ENCODE measurements around the gene CD180. TPM values are rescaled to one million over a fixed set of nuclear protein-coding genes. Genes with fewer than 3 reads are reported as not detected.

Gene CD180
- total RNA-seq, 1 experiment from 2014 or later: not detected

DNA sequence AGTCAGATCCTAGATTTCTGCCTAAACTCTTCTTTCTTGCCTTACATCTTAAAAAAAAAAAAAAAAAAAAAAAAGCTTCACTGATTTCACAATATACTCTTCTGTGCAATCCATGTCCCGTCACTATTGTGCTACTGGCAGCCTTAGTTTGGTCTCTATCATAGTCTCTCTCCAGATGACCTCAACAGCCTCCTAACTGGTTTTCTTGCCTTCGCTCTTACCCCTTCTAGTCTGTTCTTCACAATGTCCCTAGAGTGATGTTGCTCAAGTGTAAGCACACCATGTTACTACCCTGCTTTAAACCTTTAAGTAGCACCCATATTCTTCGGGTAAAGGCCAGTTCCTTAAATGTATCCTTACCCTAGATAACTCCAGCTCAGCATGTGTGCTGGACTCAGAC is 25.8 kb downstream of the CD180 start:
- Histone ChIP-seq H3K4me2 (ENCODE audit: low read length) (no peak overlapping the region), H2AFZ (ENCODE audit: low read depth, low read length, poor library complexity, severe bottlenecking) (no peak overlapping the region), H3K9me2 (ENCODE audit: insufficient read depth) (no peaks in the 10 kb centered on the region), H3K9ac (ENCODE audit: low read length) (no peak overlapping the region), H3K27me3 (ENCODE audit: insufficient read depth, low read length) (no peaks in the 10 kb centered on the region), H4K20me1 (ENCODE audit: insufficient read depth) (no peaks in the 10 kb centered on the region), H3K27ac (ENCODE audit: low read depth, low read length) (no peak overlapping the region), H3K79me2 (ENCODE audit: insufficient read depth, low read length) (no peaks in the 10 kb centered on the region), H3K4me3 (replicated peaks in 1 of 2; ENCODE audit: low read depth in 1 of 2, low read length in 2 of 2) (no peak overlapping the region), H3K36me3 (ENCODE audit: control insufficient read depth in 1 of 2, insufficient read depth in 2 of 2, low read length in 2 of 2) (no peaks in the 10 kb centered on the region), H3K9me3 (ENCODE audit: control insufficient read depth in 1 of 2, insufficient read depth in 1 of 2, low read depth in 1 of 2, low read length in 2 of 2) (no peaks in the 10 kb centered on the region), H3K4me1 (ENCODE audit: control insufficient read depth in 1 of 2, insufficient read depth in 2 of 2, low read length in 2 of 2) (peaks cover 7 to 13% of the 10 kb centered on the region in 2 experiments)
- ATAC-seq: no peak
- intact Hi-C loops (cut with micrococcal nuclease): no loop called here
- TF ChIP-seq CBX3 (IDR thresholded peaks at IDR 0.05; ENCODE audit: low read depth): no peak
- TF ChIP-seq TCF7L2 (IDR thresholded peaks at IDR 0.05; ENCODE audit: borderline replicate concordance, extremely low read depth, insufficient read depth, insufficient read length): no peak
- TF ChIP-seq, protein P1, sequence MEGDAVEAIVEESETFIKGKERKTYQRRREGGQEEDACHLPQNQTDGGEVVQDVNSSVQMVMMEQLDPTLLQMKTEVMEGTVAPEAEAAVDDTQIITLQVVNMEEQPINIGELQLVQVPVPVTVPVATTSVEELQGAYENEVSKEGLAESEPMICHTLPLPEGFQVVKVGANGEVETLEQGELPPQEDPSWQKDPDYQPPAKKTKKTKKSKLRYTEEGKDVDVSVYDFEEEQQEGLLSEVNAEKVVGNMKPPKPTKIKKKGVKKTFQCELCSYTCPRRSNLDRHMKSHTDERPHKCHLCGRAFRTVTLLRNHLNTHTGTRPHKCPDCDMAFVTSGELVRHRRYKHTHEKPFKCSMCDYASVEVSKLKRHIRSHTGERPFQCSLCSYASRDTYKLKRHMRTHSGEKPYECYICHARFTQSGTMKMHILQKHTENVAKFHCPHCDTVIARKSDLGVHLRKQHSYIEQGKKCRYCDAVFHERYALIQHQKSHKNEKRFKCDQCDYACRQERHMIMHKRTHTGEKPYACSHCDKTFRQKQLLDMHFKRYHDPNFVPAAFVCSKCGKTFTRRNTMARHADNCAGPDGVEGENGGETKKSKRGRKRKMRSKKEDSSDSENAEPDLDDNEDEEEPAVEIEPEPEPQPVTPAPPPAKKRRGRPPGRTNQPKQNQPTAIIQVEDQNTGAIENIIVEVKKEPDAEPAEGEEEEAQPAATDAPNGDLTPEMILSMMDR (IDR thresholded peaks at IDR 0.05 in 2 of 3, conservative IDR thresholded peaks at IDR 0.05 in 1 of 3; ENCODE audit: borderline replicate concordance in 1 of 3, insufficient read depth in 1 of 3, low read depth in 2 of 3, low read length in 2 of 3): no peak
- no peak for TF ChIP-seq SRF (IDR thresholded peaks at IDR 0.05; ENCODE audit: low read depth)
- TF ChIP-seq EZH2 (IDR thresholded peaks at IDR 0.05): no peak
- no peak for TF ChIP-seq FOSL1 (IDR thresholded peaks at IDR 0.05; ENCODE audit: low read depth)
- no peak for TF ChIP-seq SP1 (IDR thresholded peaks at IDR 0.05; ENCODE audit: low read depth)
- TF ChIP-seq, protein P2, sequence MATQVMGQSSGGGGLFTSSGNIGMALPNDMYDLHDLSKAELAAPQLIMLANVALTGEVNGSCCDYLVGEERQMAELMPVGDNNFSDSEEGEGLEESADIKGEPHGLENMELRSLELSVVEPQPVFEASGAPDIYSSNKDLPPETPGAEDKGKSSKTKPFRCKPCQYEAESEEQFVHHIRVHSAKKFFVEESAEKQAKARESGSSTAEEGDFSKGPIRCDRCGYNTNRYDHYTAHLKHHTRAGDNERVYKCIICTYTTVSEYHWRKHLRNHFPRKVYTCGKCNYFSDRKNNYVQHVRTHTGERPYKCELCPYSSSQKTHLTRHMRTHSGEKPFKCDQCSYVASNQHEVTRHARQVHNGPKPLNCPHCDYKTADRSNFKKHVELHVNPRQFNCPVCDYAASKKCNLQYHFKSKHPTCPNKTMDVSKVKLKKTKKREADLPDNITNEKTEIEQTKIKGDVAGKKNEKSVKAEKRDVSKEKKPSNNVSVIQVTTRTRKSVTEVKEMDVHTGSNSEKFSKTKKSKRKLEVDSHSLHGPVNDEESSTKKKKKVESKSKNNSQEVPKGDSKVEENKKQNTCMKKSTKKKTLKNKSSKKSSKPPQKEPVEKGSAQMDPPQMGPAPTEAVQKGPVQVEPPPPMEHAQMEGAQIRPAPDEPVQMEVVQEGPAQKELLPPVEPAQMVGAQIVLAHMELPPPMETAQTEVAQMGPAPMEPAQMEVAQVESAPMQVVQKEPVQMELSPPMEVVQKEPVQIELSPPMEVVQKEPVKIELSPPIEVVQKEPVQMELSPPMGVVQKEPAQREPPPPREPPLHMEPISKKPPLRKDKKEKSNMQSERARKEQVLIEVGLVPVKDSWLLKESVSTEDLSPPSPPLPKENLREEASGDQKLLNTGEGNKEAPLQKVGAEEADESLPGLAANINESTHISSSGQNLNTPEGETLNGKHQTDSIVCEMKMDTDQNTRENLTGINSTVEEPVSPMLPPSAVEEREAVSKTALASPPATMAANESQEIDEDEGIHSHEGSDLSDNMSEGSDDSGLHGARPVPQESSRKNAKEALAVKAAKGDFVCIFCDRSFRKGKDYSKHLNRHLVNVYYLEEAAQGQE (IDR thresholded peaks at IDR 0.05; ENCODE audit: low read depth): no peak
- TF ChIP-seq, protein P3, sequence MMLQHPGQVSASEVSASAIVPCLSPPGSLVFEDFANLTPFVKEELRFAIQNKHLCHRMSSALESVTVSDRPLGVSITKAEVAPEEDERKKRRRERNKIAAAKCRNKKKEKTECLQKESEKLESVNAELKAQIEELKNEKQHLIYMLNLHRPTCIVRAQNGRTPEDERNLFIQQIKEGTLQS (IDR thresholded peaks at IDR 0.05): no peak
- no peak for TF ChIP-seq CEBPB (IDR thresholded peaks at IDR 0.05; ENCODE audit: low read depth)
- TF ChIP-seq JUND (IDR thresholded peaks at IDR 0.05): no peak
- TF ChIP-seq POLR2A (IDR thresholded peaks at IDR 0.05; ENCODE audit: borderline replicate concordance, extremely low read depth, insufficient read depth, insufficient read length): no peak
- no peak for TF ChIP-seq YY1 (IDR thresholded peaks at IDR 0.05; ENCODE audit: extremely low read depth, insufficient replicate concordance, low read depth, low read length)
- TF ChIP-seq RAD21 (IDR thresholded peaks at IDR 0.05; ENCODE audit: low read depth): no peak
- TF ChIP-seq POLR2AphosphoS5 (IDR thresholded peaks at IDR 0.05; ENCODE audit: low read depth, low read length): no peak
- TF ChIP-seq EZH2phosphoT487 (IDR thresholded peaks at IDR 0.05; ENCODE audit: borderline replicate concordance): no peak
- DNase-seq (ENCODE audit: low read depth, low spot score): no peak
- ChIA-PET CTCF (no interaction called here), RAD21 (ENCODE audit: low non-redundant PET in 1 of 2, low total read pairs in 2 of 2, uncharacterized antibody in 2 of 2, unreplicated experiment in 2 of 2) (no interaction called here), POLR2A (no interaction called here)
- no TSS peak for BruUV-seq (replicated peaks)

Measured in HCT116 (cell line).